HPDE6-E6E7 (cell line): Measurements from ENCODE around the gene FER1L5.
"Not testable (repeated sequence)": the region's sequence is repeated elsewhere in the genome, so short reads cannot be mapped to it uniquely, and the experiment has no call there.

Experiments used
- DNase-seq: peaks from one replicate; pipeline ENCODE4 v3.0.0; 2011; ENCODE audit warnings: missing footprints; ENCODE audit errors: extremely low spot score

The FER1L5 gene

GRCh38 chr2:96636551-96637171, 5.9 kb upstream of the FER1L5 start:
- no peak for DNase-seq

- peak; percentile 70 for DNase-seq
Measured at GRCh38 chr2:96637385-96638143, 5.0 kb upstream of the FER1L5 start.

GRCh38 chr2:96638144-96639121, 4.1 kb upstream of the FER1L5 start, which contains the start of gene KANSL3:
KANSL3 (minus strand) TSS chr2:96638312; CDS start chr2:96637135, 1,177 bp downstream.
- peak; percentile 81 for DNase-seq

- DNase-seq, result no peak
Measured at GRCh38 chr2:96647681-96648080, 5.1 kb downstream of the FER1L5 start.

- no peak for DNase-seq
Measured at GRCh38 chr2:96648306-96648930, 5.9 kb downstream of the FER1L5 start.

- DNase-seq, result no peak
Measured at GRCh38 chr2:96649342-96649741, 6.8 kb downstream of the FER1L5 start.

GRCh38 chr2:96651793-96652192, 9.2 kb downstream of the FER1L5 start:
- no peak for DNase-seq

GRCh38 chr2:96654791-96655190, 12.2 kb downstream of the FER1L5 start:
- DNase-seq, result not testable (repeated sequence)

- no peak for DNase-seq
Measured at GRCh38 chr2:96655526-96655925, 13.0 kb downstream of the FER1L5 start.

- no peak for DNase-seq
Measured at GRCh38 chr2:96656540-96656939, 14.0 kb downstream of the FER1L5 start.

- DNase-seq, result no peak
Measured at GRCh38 chr2:96661324-96661723, 18.8 kb downstream of the FER1L5 start.

GRCh38 chr2:96662360-96662759, 19.8 kb downstream of the FER1L5 start:
- no peak for DNase-seq

GRCh38 chr2:96663177-96663576, 20.6 kb downstream of the FER1L5 start:
- DNase-seq, result no peak

- no peak for DNase-seq
Measured at GRCh38 chr2:96663829-96664228, 21.3 kb downstream of the FER1L5 start.

GRCh38 chr2:96664366-96664925, 21.9 kb downstream of the FER1L5 start:
- DNase-seq, result no peak

GRCh38 chr2:96665083-96665569, 22.6 kb downstream of the FER1L5 start:
- DNase-seq, result peak; percentile 97

GRCh38 chr2:96665717-96666116, 23.2 kb downstream of the FER1L5 start:
- DNase-seq, result not testable (repeated sequence)

GRCh38 chr2:96668771-96669170, 26.2 kb downstream of the FER1L5 start:
- DNase-seq, result no peak

GRCh38 chr2:96669539-96670215, 27.1 kb downstream of the FER1L5 start:
- DNase-seq, result no peak

- DNase-seq, result no peak
Measured at GRCh38 chr2:96679848-96680247, 37.3 kb downstream of the FER1L5 start.
